Measurements from ENCODE around the gene OPCML. TPM values are rescaled to one million over a fixed set of nuclear protein-coding genes. Genes with fewer than 3 reads are reported as not detected.

The OPCML gene
- total RNA-seq, 1 donor from 2014 or later, result 1.7 TPM

- Mint-ChIP-seq H3K36me3 (ENCODE audit: insufficient read depth) (no peaks in the 10 kb centered on the region), H3K27me3 (peaks cover 36% of the 10 kb centered on the region), H3K4me3 (ENCODE audit: low read depth) (no peak overlapping the region), H3K4me1 (ENCODE audit: low read depth) (no peaks in the 10 kb centered on the region), H3K9me3 (ENCODE audit: low read depth) (no peaks in the 10 kb centered on the region), H3K27ac (no peak overlapping the region)
- no peak for DNase-seq (ENCODE audit: low spot score, unreplicated experiment)
- no peak for TF ChIP-seq CTCF (IDR thresholded peaks at IDR 0.05; ENCODE audit: unreplicated experiment)
Measured at GRCh38 chr11:133249065-133249464, 283.2 kb downstream of the OPCML start.

- H3K27me3 Mint-ChIP-seq, result peaks cover 40% of the 10 kb centered on the region
- no peaks in the 10 kb centered on the region for H3K36me3 Mint-ChIP-seq (ENCODE audit: insufficient read depth)
- H3K9me3 Mint-ChIP-seq (ENCODE audit: low read depth), result no peaks in the 10 kb centered on the region
- peak; percentile 12 for TF ChIP-seq CTCF (IDR thresholded peaks at IDR 0.05; ENCODE audit: unreplicated experiment)
- H3K4me1 Mint-ChIP-seq (ENCODE audit: low read depth), result no peaks in the 10 kb centered on the region
- H3K27ac Mint-ChIP-seq, result no peak overlapping the region
- H3K4me3 Mint-ChIP-seq (ENCODE audit: low read depth), result no peak overlapping the region
- DNase-seq (ENCODE audit: low spot score, unreplicated experiment), result no peak
Measured at GRCh38 chr11:133243832-133244231, 288.5 kb downstream of the OPCML start.

- no peaks in the 10 kb centered on the region for H3K36me3 Mint-ChIP-seq (ENCODE audit: insufficient read depth)
- DNase-seq (ENCODE audit: low spot score, unreplicated experiment), result no peak
- H3K27me3 Mint-ChIP-seq, result peaks cover 28% of the 10 kb centered on the region
- no peaks in the 10 kb centered on the region for H3K4me1 Mint-ChIP-seq (ENCODE audit: low read depth)
- no peak overlapping the region for H3K27ac Mint-ChIP-seq
- no peak overlapping the region for H3K4me3 Mint-ChIP-seq (ENCODE audit: low read depth)
- no peak for TF ChIP-seq CTCF (IDR thresholded peaks at IDR 0.05; ENCODE audit: unreplicated experiment)
- no peaks in the 10 kb centered on the region for H3K9me3 Mint-ChIP-seq (ENCODE audit: low read depth)
Measured at GRCh38 chr11:133240908-133241655, 291.2 kb downstream of the OPCML start.

GRCh38 chr11:133239575-133239974, 292.7 kb downstream of the OPCML start:
- no peak for TF ChIP-seq CTCF (IDR thresholded peaks at IDR 0.05; ENCODE audit: unreplicated experiment)
- peaks cover 26% of the 10 kb centered on the region for H3K27me3 Mint-ChIP-seq
- no peak for DNase-seq (ENCODE audit: low spot score, unreplicated experiment)
- H3K4me3 Mint-ChIP-seq (ENCODE audit: low read depth), result no peak overlapping the region
- H3K4me1 Mint-ChIP-seq (ENCODE audit: low read depth), result peaks cover 5% of the 10 kb centered on the region
- H3K36me3 Mint-ChIP-seq (ENCODE audit: insufficient read depth), result no peaks in the 10 kb centered on the region
- H3K27ac Mint-ChIP-seq, result no peak overlapping the region
- no peaks in the 10 kb centered on the region for H3K9me3 Mint-ChIP-seq (ENCODE audit: low read depth)

GRCh38 chr11:133238495-133238894, 293.8 kb downstream of the OPCML start:
- H3K27ac Mint-ChIP-seq, result no peak overlapping the region
- peaks cover 21% of the 10 kb centered on the region for H3K27me3 Mint-ChIP-seq
- no peak overlapping the region for H3K4me3 Mint-ChIP-seq (ENCODE audit: low read depth)
- H3K4me1 Mint-ChIP-seq (ENCODE audit: low read depth), result peaks cover 6% of the 10 kb centered on the region
- no peak for DNase-seq (ENCODE audit: low spot score, unreplicated experiment)
- peaks cover 4% of the 10 kb centered on the region for H3K9me3 Mint-ChIP-seq (ENCODE audit: low read depth)
- TF ChIP-seq CTCF (IDR thresholded peaks at IDR 0.05; ENCODE audit: unreplicated experiment), result no peak
- H3K36me3 Mint-ChIP-seq (ENCODE audit: insufficient read depth), result no peaks in the 10 kb centered on the region
